Neural progenitor cell (in vitro differentiated cells): Measurements from ENCODE around the gene SCN3A. TPM values are rescaled to one million over a fixed set of nuclear protein-coding genes. Genes with fewer than 3 reads are reported as not detected.

Experiments used
- DNase-seq: peaks from one replicate; pipeline ENCODE4 v3.0.0-alpha.2; 2016; ENCODE audit warnings: low spot score
- H2AFZ ChIP-seq: fragments of 200-600 bp; sonication (generic); replicated peaks from 2 replicates; pipeline ENCODE4 v1.6.1; 2016; ENCODE audit warnings: antibody characterized with exemption
- H3F3A ChIP-seq: fragments of 200-600 bp; sonication (generic); 2 replicates; pipeline ENCODE4 v1.6.1; 2016; ENCODE audit warnings: antibody characterized with exemption, low read depth
- H3K27ac ChIP-seq: fragments of 200-600 bp; sonication (generic); 2 replicates; pipeline ENCODE4 v1.5.1; 2016; ENCODE audit warnings: mild to moderate bottlenecking
- H3K27me3 ChIP-seq: fragments of 200-600 bp; sonication (generic); 2 replicates; pipeline ENCODE4 v1.6.1; 2016; ENCODE audit warnings: mild to moderate bottlenecking, moderate library complexity
- H3K36me3 ChIP-seq: fragments of 200-600 bp; sonication (generic); 2 replicates; pipeline ENCODE4 v1.5.1; 2016
- H3K4me1 ChIP-seq: fragments of 200-600 bp; sonication (generic); 2 replicates; pipeline ENCODE4 v1.6.1; 2016; ENCODE audit warnings: mixed run types
- H3K4me2 ChIP-seq: fragments of 200-600 bp; sonication (generic); 2 replicates; pipeline ENCODE4 v1.6.1; 2016
- H3K4me3 ChIP-seq: fragments of 200-600 bp; sonication (generic); 2 replicates; pipeline ENCODE4 v1.5.1; 2016
- H3K79me2 ChIP-seq: fragments of 200-600 bp; sonication (generic); 2 replicates; pipeline ENCODE4 v1.6.1; 2016; ENCODE audit warnings: low read depth
- H3K9ac ChIP-seq: fragments of 200-600 bp; sonication (generic); 2 replicates; pipeline ENCODE4 v1.6.1; 2016
- H3K9me3 ChIP-seq: fragments of 200-600 bp; sonication (generic); 2 replicates; pipeline ENCODE4 v1.5.1; 2016; ENCODE audit warnings: low read depth
- H4K20me1 ChIP-seq: fragments of 200-600 bp; sonication (generic); 2 replicates; pipeline ENCODE4 v1.6.1; 2016; ENCODE audit warnings: low read depth
- H3K27ac Mint-ChIP-seq: 3 replicates; pipeline ENCODE4 v1.8.0; 2021; ENCODE audit warnings: mixed read lengths
- H3K27me3 Mint-ChIP-seq: 2 replicates; pipeline ENCODE4 v1.8.0; 2022; ENCODE audit warnings: low read depth, mild to moderate bottlenecking, inconsistent platforms, moderate library complexity, mixed read lengths; ENCODE audit not compliant: insufficient read depth
- H3K36me3 Mint-ChIP-seq: 3 replicates; pipeline ENCODE4 v1.8.0; 2021; ENCODE audit warnings: mixed read lengths
- H3K4me1 Mint-ChIP-seq: 3 replicates; pipeline ENCODE4 v1.8.0; 2021; ENCODE audit warnings: mixed read lengths
- H3K4me3 Mint-ChIP-seq: 3 replicates; pipeline ENCODE4 v1.8.0; 2021; ENCODE audit warnings: mild to moderate bottlenecking, moderate library complexity, mixed read lengths
- H3K9me3 Mint-ChIP-seq: 3 replicates; pipeline ENCODE4 v1.8.0; 2020; ENCODE audit warnings: mixed read lengths
- EZH2 ChIP-seq: fragments of 200-600 bp; sonication (generic); IDR thresholded peaks from 2 replicates; pipeline ENCODE4 v1.6.1; 2017; ENCODE audit warnings: antibody characterized with exemption, mild to moderate bottlenecking, moderate library complexity
- EZH2phosphoT487 ChIP-seq: fragments of 200-600 bp; sonication (generic); IDR thresholded peaks from 2 replicates; pipeline ENCODE4 v1.6.1; 2017; ENCODE audit warnings: antibody characterized with exemption
- total RNA-seq: library from RNA; depleted of rRNA; stranded (reverse); fragments of >200 nt; gene quantifications from 2 replicates; pipeline ENCODE4 v1.2.3, GENCODE V29; 2015; ENCODE audit warnings: low replicate concordance
- TF ChIP-seq, protein P1 (sequence below): fragments of 200-600 bp; sonication (generic); IDR thresholded peaks from 2 replicates; pipeline ENCODE4 v1.5.1; 2017; ENCODE audit warnings: antibody characterized with exemption, mild to moderate bottlenecking

SCN3A gene
- total RNA-seq, 1 donor from 2014 or later: not detected

DNA sequence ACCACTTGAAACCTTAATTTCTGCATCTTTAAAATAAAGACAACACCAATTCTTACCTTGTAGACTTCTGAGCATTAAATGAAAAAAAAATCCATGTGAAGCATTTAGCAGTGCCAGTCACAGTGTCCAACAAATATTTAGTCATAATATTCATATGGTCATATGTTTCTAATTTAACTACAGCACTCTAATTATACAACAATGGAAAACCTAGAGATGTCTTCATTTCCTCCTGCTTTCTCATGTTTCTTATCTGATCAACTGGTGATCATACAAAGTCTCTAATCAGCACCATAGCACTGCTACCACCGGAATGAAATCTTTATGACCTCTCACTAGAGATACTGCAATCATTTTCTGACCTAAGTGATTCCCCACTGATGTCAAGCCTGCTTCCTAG lies 10.2 kb upstream of the SCN3A start:
- Mint-ChIP-seq H3K27me3 (no peaks in the 10 kb centered on the region), H3K4me1 (no peaks in the 10 kb centered on the region), H3K4me3 (no peak overlapping the region), H3K27ac (no peak overlapping the region), H3K36me3 (no peaks in the 10 kb centered on the region), H3K9me3 (no peaks in the 10 kb centered on the region)
- DNase-seq: no peak
- TF ChIP-seq EZH2 (no peak), EZH2phosphoT487 (no peak)
- TF ChIP-seq, protein P1, sequence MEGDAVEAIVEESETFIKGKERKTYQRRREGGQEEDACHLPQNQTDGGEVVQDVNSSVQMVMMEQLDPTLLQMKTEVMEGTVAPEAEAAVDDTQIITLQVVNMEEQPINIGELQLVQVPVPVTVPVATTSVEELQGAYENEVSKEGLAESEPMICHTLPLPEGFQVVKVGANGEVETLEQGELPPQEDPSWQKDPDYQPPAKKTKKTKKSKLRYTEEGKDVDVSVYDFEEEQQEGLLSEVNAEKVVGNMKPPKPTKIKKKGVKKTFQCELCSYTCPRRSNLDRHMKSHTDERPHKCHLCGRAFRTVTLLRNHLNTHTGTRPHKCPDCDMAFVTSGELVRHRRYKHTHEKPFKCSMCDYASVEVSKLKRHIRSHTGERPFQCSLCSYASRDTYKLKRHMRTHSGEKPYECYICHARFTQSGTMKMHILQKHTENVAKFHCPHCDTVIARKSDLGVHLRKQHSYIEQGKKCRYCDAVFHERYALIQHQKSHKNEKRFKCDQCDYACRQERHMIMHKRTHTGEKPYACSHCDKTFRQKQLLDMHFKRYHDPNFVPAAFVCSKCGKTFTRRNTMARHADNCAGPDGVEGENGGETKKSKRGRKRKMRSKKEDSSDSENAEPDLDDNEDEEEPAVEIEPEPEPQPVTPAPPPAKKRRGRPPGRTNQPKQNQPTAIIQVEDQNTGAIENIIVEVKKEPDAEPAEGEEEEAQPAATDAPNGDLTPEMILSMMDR: no peak
- no peak overlapping the region for H3K27ac ChIP-seq
- H3K4me3 ChIP-seq: no peak overlapping the region
- no peaks in the 10 kb centered on the region for H3K27me3 ChIP-seq
- no peaks in the 10 kb centered on the region for H3F3A ChIP-seq
- no peak overlapping the region for H2AFZ ChIP-seq
- H3K9ac ChIP-seq: no peak overlapping the region
- H4K20me1 ChIP-seq: no peaks in the 10 kb centered on the region
- no peaks in the 10 kb centered on the region for H3K4me1 ChIP-seq
- no peak overlapping the region for H3K4me2 ChIP-seq
- no peaks in the 10 kb centered on the region for H3K9me3 ChIP-seq
- H3K79me2 ChIP-seq: no peaks in the 10 kb centered on the region
- H3K36me3 ChIP-seq: no peaks in the 10 kb centered on the region

GRCh38 chr2:165208094-165208493 lies 4.2 kb upstream of the SCN3A start:
- Histone ChIP-seq H3K9ac (no peak overlapping the region), H3K4me2 (no peak overlapping the region), H3F3A (no peaks in the 10 kb centered on the region), H3K9me3 (no peaks in the 10 kb centered on the region), H3K27me3 (no peaks in the 10 kb centered on the region), H4K20me1 (no peaks in the 10 kb centered on the region), H3K4me3 (no peak overlapping the region), H3K27ac (no peak overlapping the region), H3K79me2 (no peaks in the 10 kb centered on the region), H3K36me3 (no peaks in the 10 kb centered on the region), H2AFZ (no peak overlapping the region), H3K4me1 (peaks cover 7% of the 10 kb centered on the region)
- Mint-ChIP-seq H3K4me1 (peaks cover 3% of the 10 kb centered on the region), H3K9me3 (no peaks in the 10 kb centered on the region), H3K27ac (no peak overlapping the region), H3K4me3 (no peak overlapping the region), H3K36me3 (no peaks in the 10 kb centered on the region), H3K27me3 (no peaks in the 10 kb centered on the region)
- DNase-seq: no peak
- no peak for TF ChIP-seq EZH2phosphoT487
- TF ChIP-seq, protein P1: no peak
- TF ChIP-seq EZH2: no peak

DNA sequence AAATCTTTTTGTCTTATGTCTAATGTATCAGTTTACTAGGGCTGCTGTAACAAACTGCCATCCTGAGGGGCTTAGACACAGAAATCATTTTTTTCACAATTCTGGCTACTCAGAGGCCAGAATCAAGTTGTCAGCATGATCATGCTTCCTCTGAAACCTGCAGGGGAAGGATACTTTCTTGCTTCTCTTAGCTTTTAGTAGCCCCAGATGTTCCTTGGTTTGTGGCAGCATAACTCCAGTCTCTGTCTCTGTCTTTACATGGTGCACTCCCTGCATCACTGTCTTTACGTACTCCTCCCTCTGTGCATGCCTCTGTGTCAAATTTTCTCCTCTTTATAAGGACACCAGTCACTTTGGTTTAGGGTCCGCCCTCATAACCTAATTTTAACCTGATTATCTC lies 2.0 kb upstream of the SCN3A start:
- H3K9me3 Mint-ChIP-seq: no peaks in the 10 kb centered on the region
- Histone ChIP-seq H3K27ac (no peak overlapping the region), H4K20me1 (no peaks in the 10 kb centered on the region), H3K79me2 (no peaks in the 10 kb centered on the region), H3K27me3 (no peaks in the 10 kb centered on the region), H3K4me2 (no peak overlapping the region), H3K36me3 (no peaks in the 10 kb centered on the region), H2AFZ (no peak overlapping the region), H3K9ac (no peak overlapping the region), H3F3A (no peaks in the 10 kb centered on the region), H3K4me1 (peaks cover 7% of the 10 kb centered on the region), H3K9me3 (no peaks in the 10 kb centered on the region), H3K4me3 (no peak overlapping the region)
- no peak for DNase-seq
- no peak overlapping the region for H3K27ac Mint-ChIP-seq
- peaks cover 3% of the 10 kb centered on the region for H3K4me1 Mint-ChIP-seq
- H3K36me3 Mint-ChIP-seq: no peaks in the 10 kb centered on the region
- H3K4me3 Mint-ChIP-seq: no peak overlapping the region
- no peaks in the 10 kb centered on the region for H3K27me3 Mint-ChIP-seq
- no peak for TF ChIP-seq EZH2phosphoT487
- TF ChIP-seq, protein P1: no peak
- TF ChIP-seq EZH2: no peak
